IPS DF 4.7 (cell line): Measurements from ENCODE around the gene BANP.
"Not testable (repeated sequence)": the region's sequence is repeated elsewhere in the genome, so short reads cannot be mapped to it uniquely, and the experiment has no call there.

Experiments
- DNase-seq: peaks from one replicate; pipeline ENCODE4 v3.0.0-alpha.2; 2013; ENCODE audit warnings: low spot score; ENCODE audit errors: extremely low read depth

Gene BANP

DNA sequence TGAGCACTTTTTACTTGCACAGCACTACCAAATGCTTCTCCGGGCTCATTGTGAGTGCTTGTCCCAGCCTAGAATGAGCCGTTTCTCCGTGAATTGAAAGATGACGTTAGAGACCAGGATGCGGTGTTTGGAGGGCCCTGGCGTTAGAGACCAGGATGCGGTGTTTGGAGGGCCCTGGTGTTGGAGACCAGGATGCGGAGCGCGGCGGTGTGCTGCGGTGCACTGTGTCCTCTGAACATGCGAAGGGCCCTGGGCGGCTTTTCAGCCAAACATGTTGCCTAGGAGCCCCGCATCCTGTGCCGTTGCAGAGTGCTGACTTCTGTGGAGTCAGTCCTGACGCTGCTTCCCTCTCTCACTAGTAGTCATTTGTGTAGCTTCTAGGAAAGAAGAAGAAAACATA, 42.7 kb downstream of the BANP start:
- DNase-seq: no peak

DNA sequence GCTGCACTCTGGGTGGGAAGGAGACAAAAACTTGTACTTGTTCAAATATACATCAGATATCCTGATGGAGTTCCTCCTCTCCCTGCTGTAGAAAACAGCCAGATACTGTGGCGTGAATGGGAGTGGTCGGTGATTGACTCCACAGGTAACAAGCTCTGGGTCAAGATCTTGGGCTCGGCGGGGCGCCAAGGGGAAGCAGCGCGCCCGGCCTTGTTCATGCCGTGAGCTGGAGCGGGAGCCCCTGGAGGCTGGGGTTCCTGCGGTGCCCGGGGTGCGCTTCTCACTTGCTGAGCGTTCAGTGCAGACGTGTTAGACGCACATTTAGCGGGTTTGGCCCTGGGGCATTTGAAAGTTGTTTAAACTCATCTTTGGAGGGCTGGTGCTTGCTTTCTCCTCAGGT, 44.4 kb downstream of the BANP start:
- no peak for DNase-seq

DNA sequence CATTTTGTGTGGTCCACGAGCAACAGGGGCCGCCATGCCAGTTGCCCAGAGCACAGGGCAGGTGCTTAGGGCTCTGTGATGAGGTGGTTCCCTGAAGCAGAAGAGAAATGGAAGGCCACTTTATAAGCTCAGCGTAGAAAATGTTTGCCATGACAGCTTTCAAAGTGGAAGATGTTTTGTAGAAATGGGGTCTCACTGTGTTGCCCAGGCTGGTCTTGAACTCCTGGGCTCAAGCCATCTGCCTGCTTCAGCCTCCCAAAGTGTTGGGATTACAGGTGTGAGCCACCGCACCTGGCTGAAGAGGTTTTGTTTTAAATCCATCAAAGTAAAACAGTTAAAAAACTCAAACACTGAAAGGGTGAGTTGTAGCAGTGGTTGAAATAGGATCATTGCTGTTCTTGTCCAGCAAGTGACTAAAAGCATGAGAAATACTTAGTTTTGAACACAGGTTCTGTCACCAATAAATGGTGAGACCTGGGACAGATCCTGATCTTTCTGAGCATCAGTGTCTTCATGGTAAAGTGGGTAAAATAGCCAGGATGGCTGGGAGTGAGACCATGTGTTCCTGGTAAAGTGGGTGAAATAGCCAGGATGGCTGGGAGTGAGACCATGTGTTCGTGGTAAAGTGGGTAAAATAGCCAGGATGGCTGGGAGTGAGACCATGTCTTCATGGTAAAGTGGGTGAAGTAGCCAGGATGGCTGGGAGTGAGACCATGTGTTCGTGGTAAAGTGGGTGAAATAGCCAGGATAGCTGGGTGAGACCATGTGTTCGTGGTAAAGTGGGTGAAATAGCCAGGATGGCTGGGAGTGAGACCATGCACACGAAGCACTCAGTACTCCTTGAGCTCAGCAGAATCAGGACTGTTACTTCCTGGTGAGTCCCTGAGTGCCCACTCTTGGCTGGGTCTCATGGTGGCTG, 46.0 kb downstream of the BANP start:
- no peak for DNase-seq

DNA sequence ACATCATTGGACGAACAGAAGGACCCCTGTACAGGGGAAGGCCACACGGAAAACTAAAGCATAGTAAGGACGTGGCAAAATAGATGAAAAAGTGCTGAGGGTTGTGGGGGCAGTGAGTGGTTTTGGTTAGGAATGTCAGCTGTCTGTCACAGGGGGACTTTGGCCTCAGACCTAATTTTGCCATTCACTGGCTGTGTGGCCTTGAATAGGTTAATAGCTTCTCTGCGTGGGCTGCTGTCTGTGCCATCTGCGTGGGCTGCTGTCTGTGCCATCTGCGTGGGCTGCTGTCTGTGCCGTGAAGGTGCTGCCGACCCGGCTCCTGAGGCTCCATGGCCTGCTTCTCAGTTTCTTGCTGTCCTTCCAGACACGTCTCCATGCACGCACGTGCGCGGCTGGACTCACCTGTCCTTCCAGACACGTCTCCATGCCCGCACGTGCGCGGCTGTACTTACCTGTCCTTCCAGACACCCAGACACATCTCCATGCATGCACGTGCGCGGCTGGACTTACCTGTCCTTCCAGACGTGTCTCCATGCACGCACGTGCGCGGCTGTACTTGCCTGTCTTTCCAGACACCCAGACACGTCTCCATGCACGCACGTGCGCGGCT, 47.1 kb downstream of the BANP start:
- not testable (repeated sequence) for DNase-seq

DNA sequence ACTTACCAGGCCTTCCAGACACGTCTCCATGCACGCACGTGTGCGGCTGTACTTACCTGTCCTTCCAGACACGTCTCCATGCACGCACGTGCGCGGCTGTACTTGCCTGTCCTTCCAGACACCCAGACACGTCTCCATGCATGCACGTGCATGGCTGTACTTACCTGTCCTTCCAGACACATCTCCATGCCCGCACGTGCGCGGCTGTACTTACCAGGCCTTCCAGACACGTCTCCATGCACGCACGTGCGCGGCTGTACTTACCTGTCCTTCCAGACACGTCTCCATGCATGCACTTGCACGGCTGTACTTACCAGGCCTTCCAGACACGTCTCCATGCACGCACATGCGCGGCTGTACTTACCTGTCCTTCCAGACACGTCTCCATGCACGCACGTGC, 47.8 kb downstream of the BANP start:
- not testable (repeated sequence) for DNase-seq

DNA sequence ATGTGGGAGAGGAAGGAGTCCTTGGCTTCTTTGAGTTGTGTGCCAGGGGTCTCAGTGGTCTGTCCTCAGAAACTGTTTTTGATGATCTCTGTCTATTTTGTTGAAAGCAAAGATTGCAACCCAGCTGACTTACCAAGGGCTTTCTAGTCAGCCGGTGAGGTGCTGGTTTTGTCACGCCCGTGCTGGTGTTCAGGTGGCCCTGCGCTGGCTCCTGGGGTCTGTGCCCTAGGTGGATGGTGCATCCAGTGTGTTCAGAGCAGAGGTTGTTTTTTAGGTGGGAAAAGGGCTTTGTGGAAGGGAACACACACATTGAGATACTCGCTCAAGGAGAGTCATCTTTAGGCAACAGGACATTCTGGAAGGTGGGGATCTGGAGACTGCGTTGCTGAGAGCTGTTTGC, 51.0 kb downstream of the BANP start:
- no peak for DNase-seq

DNA sequence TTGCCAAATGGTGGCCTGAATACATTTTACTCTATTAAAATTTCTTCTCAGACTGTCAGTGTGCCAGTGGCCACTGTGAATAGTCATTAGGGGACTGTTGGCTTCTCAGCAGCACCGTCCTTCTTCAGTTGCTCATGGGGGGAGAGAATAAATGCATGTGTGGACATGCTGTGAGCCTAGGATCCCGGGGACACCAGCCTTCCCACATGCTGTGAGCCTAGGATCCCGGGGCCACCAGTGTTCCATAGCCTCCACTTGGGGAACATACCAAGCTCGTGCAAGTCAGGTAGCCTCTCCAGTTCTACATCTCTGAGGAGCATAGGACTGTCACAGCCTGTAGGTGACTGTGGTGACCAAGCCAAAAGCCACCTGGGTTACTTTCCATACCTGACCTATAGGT, 51.5 kb downstream of the BANP start:
- DNase-seq: no peak

DNA sequence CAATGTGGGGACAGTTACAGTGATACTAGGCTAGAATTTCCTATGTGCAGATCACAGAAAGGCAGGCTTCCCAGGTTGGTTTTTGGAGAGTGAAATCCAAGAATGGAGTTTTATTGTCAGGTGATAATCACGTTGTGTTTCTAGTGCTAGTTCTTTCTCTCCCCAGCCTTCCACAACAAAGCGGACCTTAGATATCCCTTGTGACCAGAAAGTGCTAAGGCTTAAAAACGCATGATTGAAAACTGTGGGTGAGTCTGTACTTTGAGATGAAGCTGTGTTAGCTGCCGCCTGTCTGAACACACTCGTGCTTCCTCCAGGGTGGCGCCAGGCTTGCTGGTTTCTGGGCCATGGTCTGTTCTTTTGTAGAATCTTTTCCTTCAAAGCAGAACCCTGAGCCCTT, 52.1 kb downstream of the BANP start:
- DNase-seq: no peak

DNA sequence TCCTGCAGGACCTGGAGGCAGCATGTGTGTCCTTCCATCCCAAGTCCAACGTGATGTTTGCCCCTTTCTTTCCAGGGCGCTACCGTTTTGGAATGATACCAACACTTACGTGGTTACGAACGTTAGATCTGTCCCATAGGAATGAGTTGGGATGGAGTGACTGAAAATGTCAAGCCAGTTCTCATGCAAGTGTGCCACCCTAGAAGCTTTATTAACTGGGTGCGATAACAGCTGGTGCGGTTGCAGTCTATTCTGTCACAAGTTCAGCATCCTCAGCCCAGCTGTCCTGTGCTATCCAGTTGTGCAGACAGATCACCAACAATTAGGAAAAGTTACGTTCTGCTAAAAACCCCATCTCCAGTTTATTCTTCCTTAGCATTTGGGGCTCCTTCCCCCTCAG, 52.5 kb downstream of the BANP start:
- DNase-seq: no peak

DNA sequence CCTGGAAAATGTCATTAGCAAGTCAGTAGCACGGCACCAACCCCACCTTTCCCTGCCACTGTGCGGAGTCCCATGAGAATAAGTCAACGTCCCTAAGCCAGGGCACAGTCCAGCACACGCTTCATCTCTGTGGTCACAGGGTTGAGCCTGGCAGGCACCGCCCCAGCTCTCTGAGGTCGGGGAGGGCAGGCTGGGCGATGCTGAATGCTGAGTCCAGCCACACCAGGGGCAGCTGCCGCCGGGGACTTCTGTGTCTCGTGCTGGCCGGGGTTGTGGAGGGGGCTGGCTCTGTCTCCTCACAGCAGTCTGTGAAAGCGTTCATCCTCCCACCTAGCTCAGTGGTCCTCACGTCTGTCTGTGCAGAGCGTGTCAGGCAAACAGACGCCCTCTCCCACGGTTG, 53.2 kb downstream of the BANP start:
- no peak for DNase-seq

DNA sequence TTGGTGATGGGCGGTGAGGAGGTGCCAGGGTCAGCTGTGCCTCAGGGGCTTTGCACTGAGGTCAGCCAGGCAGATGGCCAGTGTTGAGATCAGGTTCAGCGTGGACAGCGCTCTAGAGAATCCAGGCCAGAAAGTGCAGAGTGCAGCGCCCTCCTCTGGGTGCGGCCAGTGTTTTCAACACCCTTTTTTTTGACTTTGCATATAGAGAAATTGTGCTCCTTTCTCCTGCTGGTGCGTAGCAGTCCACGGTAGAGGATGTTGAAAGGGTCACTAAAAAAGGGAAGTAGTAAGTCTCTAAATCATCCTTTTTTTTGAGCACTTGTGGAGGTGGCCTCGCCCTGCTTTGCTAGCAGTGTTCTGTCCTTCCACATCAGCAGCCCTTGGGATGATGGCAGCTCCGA, 53.9 kb downstream of the BANP start:
- DNase-seq: peak; percentile 22

DNA sequence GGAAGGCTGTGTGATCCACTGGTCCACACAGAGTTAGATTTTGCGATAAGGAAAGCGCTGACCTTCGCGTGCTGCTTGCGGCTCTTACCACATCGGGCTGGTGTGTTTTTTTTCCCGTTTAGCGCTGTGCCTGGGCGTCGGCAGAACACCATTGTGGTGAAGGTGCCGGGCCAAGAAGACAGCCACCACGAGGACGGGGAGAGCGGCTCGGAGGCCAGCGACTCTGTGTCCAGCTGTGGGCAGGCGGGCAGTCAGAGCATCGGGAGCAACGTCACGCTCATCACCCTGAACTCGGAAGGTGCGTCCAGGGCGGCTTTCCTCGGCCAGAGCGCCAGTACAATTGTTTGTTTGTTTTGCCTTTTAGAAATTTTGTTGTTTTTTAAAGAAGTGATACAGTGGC, 54.7 kb downstream of the BANP start:
- no peak for DNase-seq

DNA sequence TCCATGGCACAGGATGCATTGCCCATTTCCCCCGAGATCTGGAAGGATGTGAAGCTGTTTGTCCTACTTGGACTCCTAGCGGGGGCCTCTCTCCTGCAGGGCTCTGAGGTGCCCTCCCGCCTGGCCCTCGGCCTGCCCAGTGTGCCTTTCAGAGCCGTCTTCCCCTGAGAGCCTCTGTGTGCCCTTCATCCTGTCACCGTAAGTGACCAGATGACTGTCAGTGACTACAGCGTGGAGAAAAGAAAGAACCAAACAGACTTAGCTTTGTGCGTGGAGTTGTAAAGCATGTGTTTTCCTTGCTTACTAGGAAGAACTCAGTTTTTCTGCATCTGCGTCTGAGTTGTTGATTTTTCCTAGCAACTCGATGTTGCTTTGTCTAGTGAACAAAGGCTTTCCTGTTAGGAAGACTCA, 56.1 kb downstream of the BANP start:
- no peak for DNase-seq

DNA sequence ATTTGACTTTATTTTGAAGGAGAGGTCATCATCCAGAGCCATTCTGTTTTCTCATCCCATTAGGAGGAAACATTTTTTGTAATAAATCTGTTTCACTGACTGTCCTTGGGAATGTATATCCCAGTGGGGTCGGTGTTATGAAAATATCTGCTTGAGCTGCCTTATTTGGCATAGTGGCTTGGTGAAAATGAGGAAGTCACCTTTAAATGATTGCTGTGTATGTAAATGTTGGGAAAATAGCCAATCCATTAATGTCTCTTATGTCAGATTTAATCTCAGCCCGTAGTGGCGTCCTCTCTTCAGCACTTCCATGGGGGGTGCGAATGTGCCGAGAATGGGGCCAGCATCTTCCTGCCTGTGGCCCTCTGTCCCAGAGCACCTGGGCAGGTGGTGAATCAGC, 57.6 kb downstream of the BANP start:
- no peak for DNase-seq

DNA sequence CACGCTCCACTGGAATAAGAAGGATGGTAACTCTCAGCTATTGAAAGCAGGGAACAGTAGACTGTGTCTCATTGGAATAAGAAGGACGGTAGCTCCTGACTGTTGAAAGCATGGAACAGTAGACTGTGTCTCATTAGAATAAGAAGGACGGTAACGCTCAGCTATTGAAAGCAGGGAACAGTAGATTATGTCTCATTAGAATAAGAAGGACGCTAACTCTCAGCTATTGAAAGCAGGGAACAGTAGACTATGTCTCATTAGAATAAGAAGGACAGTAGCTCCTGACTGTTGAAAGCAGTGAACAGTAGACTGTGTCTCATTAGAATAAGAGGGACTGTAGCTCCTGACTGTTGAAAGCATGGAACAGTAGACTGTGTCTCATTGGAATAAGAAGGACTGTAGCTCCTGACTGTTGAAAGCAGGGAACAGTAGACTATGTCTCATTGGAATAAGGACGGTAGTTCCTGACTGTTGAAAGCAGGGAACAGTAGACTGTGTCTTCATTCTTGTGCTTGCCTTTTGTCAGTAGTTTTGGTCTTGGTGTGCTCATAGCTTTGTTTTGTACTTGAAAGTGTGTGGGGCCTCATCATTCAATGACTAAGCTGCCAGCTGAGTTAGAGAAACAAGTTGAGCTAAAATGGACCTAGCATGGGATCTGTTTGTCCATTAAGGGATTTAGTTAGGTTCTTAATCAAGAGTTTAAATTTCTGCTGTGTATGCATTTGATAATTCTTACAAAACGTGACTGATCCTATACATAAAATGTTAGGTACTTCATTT, 58.5 kb downstream of the BANP start:
- peak; percentile 58 for DNase-seq

DNA sequence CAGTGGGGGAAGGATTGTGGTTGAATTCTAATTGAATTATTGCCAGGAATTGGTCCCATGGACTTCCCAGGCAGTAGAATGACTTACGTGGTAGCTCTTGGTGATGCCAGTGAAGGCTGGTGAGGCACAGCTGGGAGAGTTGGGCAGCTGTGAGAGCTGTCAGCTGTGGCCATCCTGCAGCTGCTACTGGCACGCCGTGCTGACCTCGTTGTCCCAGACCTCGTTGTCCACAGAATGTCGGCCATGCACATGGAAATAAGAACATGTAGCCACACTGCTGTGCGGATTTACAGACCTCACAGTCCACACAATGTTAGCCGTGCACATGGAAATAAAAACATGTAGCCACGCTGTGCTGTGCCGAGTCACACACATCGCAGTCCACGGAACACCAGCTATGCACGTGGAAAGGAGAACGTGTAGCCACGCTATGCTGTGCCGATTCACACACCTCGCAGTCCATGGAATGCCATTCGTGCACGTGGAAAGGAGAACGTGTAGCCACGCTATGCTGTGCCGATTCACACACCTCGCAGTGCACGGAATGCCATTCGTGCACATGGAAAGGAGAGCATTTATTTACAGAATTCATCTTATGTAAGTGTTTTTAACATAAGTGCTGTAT, 59.2 kb downstream of the BANP start:
- no peak for DNase-seq

DNA sequence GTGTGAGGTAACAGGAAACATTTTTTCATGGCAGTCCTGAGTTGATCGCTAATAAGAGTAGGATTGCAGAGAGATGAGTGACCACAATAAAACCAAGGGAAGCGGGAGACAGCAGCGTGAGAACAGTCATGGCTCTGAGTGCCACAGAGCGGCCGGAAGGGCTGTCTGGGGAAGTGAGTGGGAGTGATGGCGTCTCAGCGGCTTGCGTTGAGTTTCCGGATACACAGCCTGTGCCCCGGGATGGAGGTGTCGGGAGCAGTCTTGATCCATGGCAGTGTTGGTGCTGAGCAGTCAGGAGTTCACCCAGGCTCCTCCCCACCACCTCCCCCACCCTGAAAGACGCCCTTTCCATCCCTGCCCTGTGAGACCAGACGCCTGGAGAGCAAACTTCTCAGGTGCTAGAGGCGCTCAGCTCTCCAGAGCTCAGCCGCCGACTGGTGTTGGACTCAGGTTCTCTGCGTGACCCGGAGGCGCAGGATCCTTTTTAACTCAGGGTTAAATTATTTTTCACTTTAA, 59.8 kb downstream of the BANP start:
- DNase-seq: no peak

DNA sequence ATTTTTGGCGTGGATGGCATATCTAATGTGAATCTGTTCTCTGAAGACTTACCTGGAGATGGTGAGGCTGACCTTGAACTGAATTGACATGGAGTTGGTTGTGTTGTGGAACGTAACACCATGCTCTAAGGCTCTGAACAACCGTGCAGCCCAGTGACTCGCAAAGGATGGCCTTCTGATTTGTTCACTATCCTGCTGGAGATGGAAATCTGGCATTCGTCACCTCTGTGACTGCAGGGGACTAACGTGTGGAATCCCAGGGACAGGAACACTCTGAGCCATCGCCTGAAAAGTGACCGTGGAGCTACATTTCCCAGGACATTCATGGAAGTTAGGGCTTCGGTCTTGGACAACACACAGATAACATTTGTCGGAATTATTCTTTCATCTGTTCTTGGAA, 61.1 kb downstream of the BANP start:
- no peak for DNase-seq

DNA sequence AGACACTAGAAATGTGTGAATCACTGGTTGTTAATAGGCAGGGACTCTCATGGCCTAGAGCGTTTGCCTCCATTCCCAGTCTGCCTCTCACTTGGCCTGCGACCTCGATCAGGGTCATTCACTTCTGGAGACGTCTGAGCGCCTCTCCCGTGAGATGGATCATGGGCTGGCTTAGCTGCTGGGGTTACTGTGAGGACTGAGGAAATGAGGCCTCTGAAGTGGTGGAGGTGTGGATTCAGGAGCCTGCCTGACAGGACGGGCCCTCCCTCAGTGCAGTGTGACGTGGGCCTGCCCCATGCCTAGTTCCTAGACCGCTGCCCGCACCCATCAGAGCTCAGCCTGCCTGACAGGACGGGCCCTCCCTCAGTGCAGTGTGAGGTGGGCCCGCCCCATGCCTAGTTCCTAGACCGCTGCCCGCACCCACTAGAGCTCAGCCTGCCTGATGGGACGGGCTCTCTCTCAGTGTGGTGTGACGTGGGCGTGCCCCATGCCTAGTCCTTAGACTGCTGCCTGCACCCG, 61.9 kb downstream of the BANP start:
- no peak for DNase-seq

DNA sequence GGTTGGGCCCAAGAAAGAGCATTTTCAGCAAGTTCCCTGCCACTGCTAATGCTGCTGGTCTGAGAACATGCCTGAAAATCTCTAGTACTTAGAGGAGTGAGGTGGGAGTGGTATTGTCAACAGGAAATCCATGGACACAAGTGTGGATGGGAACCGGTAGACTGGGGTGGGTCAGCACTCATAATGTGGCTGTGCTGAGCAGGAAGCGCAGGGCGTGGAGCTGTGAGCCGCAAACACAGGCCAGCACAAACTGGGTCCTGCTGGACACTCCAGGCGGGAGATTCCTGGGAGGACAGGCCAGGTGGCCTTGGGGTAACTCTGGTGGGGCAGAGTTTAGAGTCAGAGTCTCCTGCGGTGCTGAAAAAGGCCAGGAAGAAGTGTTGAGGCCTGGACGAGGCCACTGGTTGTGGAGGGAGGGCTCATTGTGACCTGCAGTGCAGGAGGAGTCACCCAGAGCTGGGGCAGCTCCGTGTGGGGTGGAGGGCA, 62.6 kb downstream of the BANP start:
- no peak for DNase-seq

DNA sequence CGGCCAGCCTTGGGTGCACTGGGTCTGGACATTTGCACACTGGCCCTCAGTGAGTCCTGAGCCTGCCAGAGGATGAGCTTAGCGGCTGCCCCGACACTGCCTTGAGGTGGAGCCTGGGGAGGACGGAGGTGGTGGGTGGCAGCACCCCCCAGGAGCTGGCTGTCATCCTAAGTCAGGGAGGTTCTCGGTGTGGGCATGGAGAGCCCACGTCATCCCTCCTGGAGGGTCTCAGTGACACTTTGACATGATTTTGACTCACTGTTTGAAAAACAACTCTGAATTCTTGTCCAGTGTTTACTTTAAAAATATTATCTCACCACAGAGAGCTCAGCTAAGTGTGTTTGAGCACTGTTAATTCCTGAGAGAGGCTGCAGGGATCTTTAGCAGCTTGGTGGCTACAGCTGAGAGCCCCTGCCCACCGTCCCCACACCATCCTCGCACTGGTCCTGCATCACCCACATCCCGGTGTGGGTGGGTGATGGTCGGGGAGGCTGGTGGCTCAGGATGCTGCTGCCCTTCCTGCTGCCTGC, 63.1 kb downstream of the BANP start:
- no peak for DNase-seq
